Measurements from ENCODE around the gene EIF4G3.

GRCh38 chr1:21050031-21050430 is 126.7 kb downstream of the EIF4G3 start:
- TF ChIP-seq CTCF (IDR thresholded peaks at IDR 0.05) (no peak), POLR2A (IDR thresholded peaks at IDR 0.05) (no peak)
